Hepatocyte (in vitro differentiated cells): Measurements from ENCODE around the gene IGFL2.

Source experiments
- EZH2 ChIP-seq: fragments of 200-600 bp; sonication (generic); IDR thresholded peaks from 2 replicates; pipeline ENCODE4 v1.6.1; 2016; ENCODE audit warnings: antibody characterized with exemption, mild to moderate bottlenecking, borderline replicate concordance
- TF ChIP-seq, protein P1 (sequence below): fragments of 200-600 bp; sonication (generic); IDR thresholded peaks from 2 replicates; pipeline ENCODE4 v1.5.1; 2016; ENCODE audit warnings: antibody characterized with exemption, mild to moderate bottlenecking; ENCODE audit not compliant: poor library complexity

DNA sequence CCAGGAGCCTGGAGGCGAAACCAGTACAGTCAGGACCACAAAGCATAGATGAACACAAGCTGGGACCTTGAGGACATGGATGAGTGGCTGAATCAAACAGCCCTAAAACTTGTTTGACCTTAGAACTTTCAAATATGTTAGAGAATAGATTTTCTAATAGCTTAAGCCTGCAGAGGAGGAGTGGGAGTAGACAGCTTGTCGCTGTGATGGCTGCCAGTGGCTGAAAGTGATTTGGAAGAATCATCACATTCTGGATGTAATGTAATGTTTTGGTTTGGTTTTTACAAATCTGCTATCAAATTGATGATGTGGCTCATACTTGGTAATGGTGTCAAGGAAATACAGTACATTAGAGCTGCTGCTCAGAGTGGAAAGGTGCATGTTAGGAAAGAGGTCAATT, 35.5 kb upstream of the IGFL2 start:
- TF ChIP-seq, protein P1, sequence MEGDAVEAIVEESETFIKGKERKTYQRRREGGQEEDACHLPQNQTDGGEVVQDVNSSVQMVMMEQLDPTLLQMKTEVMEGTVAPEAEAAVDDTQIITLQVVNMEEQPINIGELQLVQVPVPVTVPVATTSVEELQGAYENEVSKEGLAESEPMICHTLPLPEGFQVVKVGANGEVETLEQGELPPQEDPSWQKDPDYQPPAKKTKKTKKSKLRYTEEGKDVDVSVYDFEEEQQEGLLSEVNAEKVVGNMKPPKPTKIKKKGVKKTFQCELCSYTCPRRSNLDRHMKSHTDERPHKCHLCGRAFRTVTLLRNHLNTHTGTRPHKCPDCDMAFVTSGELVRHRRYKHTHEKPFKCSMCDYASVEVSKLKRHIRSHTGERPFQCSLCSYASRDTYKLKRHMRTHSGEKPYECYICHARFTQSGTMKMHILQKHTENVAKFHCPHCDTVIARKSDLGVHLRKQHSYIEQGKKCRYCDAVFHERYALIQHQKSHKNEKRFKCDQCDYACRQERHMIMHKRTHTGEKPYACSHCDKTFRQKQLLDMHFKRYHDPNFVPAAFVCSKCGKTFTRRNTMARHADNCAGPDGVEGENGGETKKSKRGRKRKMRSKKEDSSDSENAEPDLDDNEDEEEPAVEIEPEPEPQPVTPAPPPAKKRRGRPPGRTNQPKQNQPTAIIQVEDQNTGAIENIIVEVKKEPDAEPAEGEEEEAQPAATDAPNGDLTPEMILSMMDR, result no peak
- no peak for TF ChIP-seq EZH2
